Kidney (tissue), 14 donors: ENCODE measurements around the gene EXOSC2. TPM values are rescaled to one million over a fixed set of nuclear protein-coding genes. Genes with fewer than 3 reads are reported as not detected.

ENCODE experiments used
- DNase-seq, 5 donors: peaks; one replicate each; pipeline ENCODE4 v3.0.0-alpha.2; 2013 to 2020
- FAIRE-seq: peaks from 2 replicates; lab custom pipeline; 2012; peaks lifted over from hg19 to GRCh38; lab: Jason Lieb, UNC
- H3K27ac ChIP-seq, 2 donors: one replicate each; pipeline ENCODE4 v1.7.0; 2013; ENCODE audit warnings: low read depth in 2 of 2, low read length in 2 of 2, inconsistent platforms in 1 of 2
- H3K27me3 ChIP-seq: one replicate; pipeline ENCODE4 v1.7.1; 2013; ENCODE audit warnings: low read length, inconsistent platforms; ENCODE audit not compliant: control insufficient read depth, insufficient read depth
- H3K36me3 ChIP-seq, 3 donors: one replicate each; pipeline versions ENCODE4 v1.7.0 to v1.7.1; 2013; ENCODE audit warnings: low read length in 3 of 3, control low read depth in 1 of 3, inconsistent platforms in 1 of 3; ENCODE audit not compliant: insufficient read depth in 3 of 3, control insufficient read depth in 2 of 3
- H3K4me1 ChIP-seq, 3 donors: one replicate each; pipeline versions ENCODE4 v1.7.0 to v1.7.1; 2013; ENCODE audit warnings: low read length in 3 of 3, inconsistent platforms in 1 of 3, low read depth in 1 of 3; ENCODE audit not compliant: control insufficient read depth in 2 of 3, insufficient read depth in 2 of 3
- H3K4me3 ChIP-seq, 3 donors: one replicate each; pipeline versions ENCODE4 v1.7.0 to v1.8.1; 2013; ENCODE audit warnings: low read length in 3 of 3, control low read depth in 1 of 3, inconsistent platforms in 1 of 3
- H3K9ac ChIP-seq, 3 donors: one replicate each; pipeline versions ENCODE4 v1.7.0 to v1.7.1; 2013; ENCODE audit warnings: low read length in 3 of 3, control low read depth in 1 of 3, inconsistent platforms in 1 of 3
- H3K9me3 ChIP-seq, 3 donors: one replicate each; pipeline versions ENCODE4 v1.7.0 to v1.7.1; 2013; ENCODE audit warnings: low read length in 3 of 3, control low read depth in 1 of 3, inconsistent platforms in 1 of 3; ENCODE audit not compliant: control insufficient read depth in 2 of 3, insufficient read depth in 1 of 3
- CTCF ChIP-seq: IDR thresholded peaks from 3 replicates; pipeline ENCODE4 v1.5.1; 2012; ENCODE audit warnings: mild to moderate bottlenecking, moderate library complexity, borderline replicate concordance; ENCODE audit not compliant: insufficient read depth; ENCODE audit errors: extremely low read depth
- intact Hi-C: fragments of 100-400 bp; cut with DNase I; formaldehyde crosslinking; loops from one replicate; pipeline ENCODE4 v1.11.1; 2022
- polyA plus RNA-seq: library from polyadenylated mRNA; stranded (reverse); fragments of 350-450 nt; fragmentation: Illumina TruSeq; extraction: RNeasy Lipid Tissue Mini Kit (QIAGEN cat#74804); gene quantifications from one replicate; pipeline ENCODE4 v1.2.3, GENCODE V29; 2014; ENCODE audit warnings: low read depth, low replicate concordance; ENCODE audit not compliant: insufficient read depth
- total RNA-seq: library from RNA; stranded (reverse); fragmentation: NEBNext Ultra II Directional; extraction: Animal tissue kit (Norgen Biotek cat#: 25700); gene quantifications from one replicate; pipeline ENCODE4 v1.2.1, GENCODE V29; 2021
- donor health status: control.
- donor health status: control.
- donor health status: control.
- donor health status: control.
- donor health status: control.
- donor health status: DM: yes; HTN: yes; CAD: no.
- donor health status: Normal renal cell carcinoma (clear cell type).

The EXOSC2 gene
- total and polyA plus RNA-seq, 2 donors from 2014 or later: 13.0 to 26.4 TPM

- Histone ChIP-seq H3K27me3 (no peaks in the 10 kb centered on the region), H3K27ac (no peak overlapping the region), H3K9ac (no peak overlapping the region), H3K4me3 (no peak overlapping the region), H3K36me3 (no peaks in the 10 kb centered on the region), H3K9me3 (no peaks in the 10 kb centered on the region), H3K4me1 (peaks cover 0 to 4% (median 0%) of the 10 kb centered on the region in 3 donors)
- FAIRE-seq (no peak), DNase-seq (no peak)
- intact Hi-C loops: no loop called here
- no peak for TF ChIP-seq CTCF
These were observed 50.1 kb downstream of the EXOSC2 start for GRCh38 chr9:130743656-130744055.

- no peak for FAIRE-seq
- peaks cover 0 to 4% (median 0%) of the 10 kb centered on the region in 3 donors for H3K4me1 ChIP-seq
- no peak for DNase-seq
- H3K4me3 ChIP-seq: no peak overlapping the region
- no peak overlapping the region for H3K27ac ChIP-seq
- H3K27me3 ChIP-seq: no peaks in the 10 kb centered on the region
- H3K9me3 ChIP-seq: no peaks in the 10 kb centered on the region
- H3K9ac ChIP-seq: no peak overlapping the region
- intact Hi-C loops: no loop called here
- H3K36me3 ChIP-seq: no peaks in the 10 kb centered on the region
- no peak for TF ChIP-seq CTCF
These were observed 51.7 kb downstream of the EXOSC2 start for GRCh38 chr9:130745210-130745800.

GRCh38 chr9:130745829-130746228 lies 52.2 kb downstream of the EXOSC2 start:
- no peak for TF ChIP-seq CTCF
- Histone ChIP-seq H3K9ac (no peak overlapping the region), H3K4me3 (no peak overlapping the region), H3K27me3 (no peaks in the 10 kb centered on the region), H3K27ac (no peak overlapping the region), H3K9me3 (no peaks in the 10 kb centered on the region), H3K36me3 (no peaks in the 10 kb centered on the region), H3K4me1 (peaks cover 0 to 4% (median 0%) of the 10 kb centered on the region in 3 donors)
- DNase-seq: no peak
- no peak for FAIRE-seq
- intact Hi-C loops: no loop called here
